WTC11 (cell line): Measurements from ENCODE around the gene TTLL5.

Experiments
- CREB1 ChIP-seq: sonication (generic); formaldehyde crosslinking; IDR thresholded peaks from 2 replicates; pipeline ENCODE4 v1.8.0; 2023; ENCODE audit warnings: mild to moderate bottlenecking, missing genetic modification reagents
- CREM ChIP-seq: sonication (generic); formaldehyde crosslinking; IDR thresholded peaks from 2 replicates; pipeline ENCODE4 v1.8.1; 2022; ENCODE audit warnings: mild to moderate bottlenecking, missing genetic modification reagents, moderate library complexity
- ETV6 ChIP-seq: sonication (generic); formaldehyde crosslinking; IDR thresholded peaks from 2 replicates; pipeline ENCODE4 v1.8.1; 2022; ENCODE audit warnings: mild to moderate bottlenecking, missing genetic modification reagents
- FOXJ3 ChIP-seq: sonication (generic); formaldehyde crosslinking; IDR thresholded peaks from 2 replicates; pipeline ENCODE4 v1.9.0; 2021; ENCODE audit warnings: missing genetic modification reagents, mild to moderate bottlenecking, borderline replicate concordance
- FOXK1 ChIP-seq: sonication (generic); formaldehyde crosslinking; IDR thresholded peaks from 2 replicates; pipeline ENCODE4 v1.8.0; 2022; ENCODE audit warnings: mild to moderate bottlenecking, moderate library complexity, missing genetic modification reagents
- FOXP1 ChIP-seq: sonication (generic); formaldehyde crosslinking; IDR thresholded peaks from 2 replicates; pipeline ENCODE4 v1.8.0; 2022; ENCODE audit warnings: missing genetic modification reagents, mild to moderate bottlenecking, moderate library complexity, borderline replicate concordance
- NFYB ChIP-seq: sonication (generic); formaldehyde crosslinking; conservative IDR thresholded peaks from 2 replicates; pipeline ENCODE4 v1.8.0; 2022; ENCODE audit warnings: low read depth, missing genetic modification reagents
- ZNF396 ChIP-seq: fragments of 250-450 bp; sonication (Bioruptor Pico); IDR thresholded peaks from 2 replicates; pipeline ENCODE4 v1.8.0; 2021; ENCODE audit warnings: mild to moderate bottlenecking, moderate library complexity, borderline replicate concordance
- TF ChIP-seq, protein P1 (sequence below): fragments of 200-600 bp; IDR thresholded peaks from 2 replicates; pipeline ENCODE4 v1.8.0; 2022; ENCODE audit warnings: antibody characterized with exemption
- TF ChIP-seq, protein P2 (sequence below): fragments of 250-450 bp; sonication (Bioruptor Pico); IDR thresholded peaks from 2 replicates; pipeline ENCODE4 v1.9.0; 2021; ENCODE audit warnings: mild to moderate bottlenecking

DNA sequence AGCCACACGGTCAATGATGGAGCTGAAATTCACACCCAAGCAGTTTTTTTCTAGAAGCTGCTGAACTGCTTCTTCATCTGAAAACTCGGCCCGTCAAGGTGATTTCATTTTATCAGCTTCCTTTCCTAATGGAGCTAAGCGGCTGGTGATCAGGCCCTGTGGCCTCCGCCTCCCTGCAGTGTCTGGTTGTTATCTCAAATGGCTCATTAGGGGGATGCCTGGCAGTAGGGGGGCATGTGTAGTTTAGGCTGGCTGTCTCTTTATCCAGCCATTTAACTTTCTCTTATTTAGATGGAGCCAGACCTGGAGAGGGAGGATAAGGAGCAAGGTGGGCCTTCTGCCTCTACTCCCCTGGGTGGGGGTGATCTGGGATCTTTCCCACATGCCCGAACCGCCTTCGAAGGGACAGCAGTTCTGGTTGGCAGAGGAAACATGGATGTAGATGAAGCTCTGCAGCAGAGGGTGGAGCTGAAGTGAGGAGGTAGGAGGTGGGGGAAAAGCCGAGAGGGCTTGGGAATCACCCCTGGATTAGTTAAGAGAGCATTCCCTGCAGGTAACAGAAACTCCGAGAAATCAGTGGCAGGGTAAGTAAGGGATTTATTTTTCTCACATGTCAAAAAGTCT, 256.4 kb downstream of the TTLL5 start:
- TF ChIP-seq, protein P1, sequence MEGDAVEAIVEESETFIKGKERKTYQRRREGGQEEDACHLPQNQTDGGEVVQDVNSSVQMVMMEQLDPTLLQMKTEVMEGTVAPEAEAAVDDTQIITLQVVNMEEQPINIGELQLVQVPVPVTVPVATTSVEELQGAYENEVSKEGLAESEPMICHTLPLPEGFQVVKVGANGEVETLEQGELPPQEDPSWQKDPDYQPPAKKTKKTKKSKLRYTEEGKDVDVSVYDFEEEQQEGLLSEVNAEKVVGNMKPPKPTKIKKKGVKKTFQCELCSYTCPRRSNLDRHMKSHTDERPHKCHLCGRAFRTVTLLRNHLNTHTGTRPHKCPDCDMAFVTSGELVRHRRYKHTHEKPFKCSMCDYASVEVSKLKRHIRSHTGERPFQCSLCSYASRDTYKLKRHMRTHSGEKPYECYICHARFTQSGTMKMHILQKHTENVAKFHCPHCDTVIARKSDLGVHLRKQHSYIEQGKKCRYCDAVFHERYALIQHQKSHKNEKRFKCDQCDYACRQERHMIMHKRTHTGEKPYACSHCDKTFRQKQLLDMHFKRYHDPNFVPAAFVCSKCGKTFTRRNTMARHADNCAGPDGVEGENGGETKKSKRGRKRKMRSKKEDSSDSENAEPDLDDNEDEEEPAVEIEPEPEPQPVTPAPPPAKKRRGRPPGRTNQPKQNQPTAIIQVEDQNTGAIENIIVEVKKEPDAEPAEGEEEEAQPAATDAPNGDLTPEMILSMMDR = no peak
- TF ChIP-seq FOXJ3 (no peak), CREM (no peak), NFYB (CRISPR knock-in tag) (no peak), FOXP1 (no peak), CREB1 (no peak), FOXK1 (CRISPR knock-in tag) (no peak), ZNF396 (no peak), ETV6 (CRISPR knock-in tag) (no peak)
- TF ChIP-seq, protein P2, sequence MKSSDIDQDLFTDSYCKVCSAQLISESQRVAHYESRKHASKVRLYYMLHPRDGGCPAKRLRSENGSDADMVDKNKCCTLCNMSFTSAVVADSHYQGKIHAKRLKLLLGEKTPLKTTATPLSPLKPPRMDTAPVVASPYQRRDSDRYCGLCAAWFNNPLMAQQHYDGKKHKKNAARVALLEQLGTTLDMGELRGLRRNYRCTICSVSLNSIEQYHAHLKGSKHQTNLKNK (CRISPR knock-in tag) = no peak
